ENCODE data around the gene LRRC10. TPM values are rescaled to one million over a fixed set of nuclear protein-coding genes. Genes with fewer than 3 reads are reported as not detected.

LRRC10 gene
- polyA plus RNA-seq, 2 of the 4 experiments (the other 2 are of a cell fraction) = not detected

GRCh38 chr12:69600804-69601203, 9.9 kb downstream of the LRRC10 start:
- Histone ChIP-seq H3K9me3 (no peaks in the 10 kb centered on the region), H3K4me1 (no peaks in the 10 kb centered on the region), H3K4me2 (no peak overlapping the region), H3K4me3 (no peak overlapping the region), H3K27ac (no peak overlapping the region)
- ChIA-PET POLR2A (no interaction called here), CTCF (interaction anchor here (0.8 to 1.8 kb wide), 6 partner anchors 9 to 28 kb away, joined by 3 to 4 read pairs (median 3); partner anchors contain the start of gene LRRC10)
- no peak for DNase-seq (ENCODE audit: low read depth in 1 of 2, low spot score in 1 of 2)
- peak in 1 of 2 experiments; percentile 24; a peak in 3 of 6 replicates for ATAC-seq
- TF ChIP-seq GATA3 (IDR thresholded peaks at IDR 0.05; ENCODE audit: borderline replicate concordance) (no peak), EHMT2 (IDR thresholded peaks at IDR 0.05; ENCODE audit: low read depth) (no peak), MAZ (IDR thresholded peaks at IDR 0.05; ENCODE audit: borderline replicate concordance, low read depth, low read length) (no peak), EHF (CRISPR knock-in tag; IDR thresholded peaks at IDR 0.05) (no peak), TP53 (CRISPR knock-in tag; IDR thresholded peaks at IDR 0.05) (no peak), E2F6 (IDR thresholded peaks at IDR 0.05; ENCODE audit: borderline replicate concordance, low read depth) (no peak), FOXS1 (CRISPR knock-in tag; IDR thresholded peaks at IDR 0.05) (no peak), ZC3H11A (IDR thresholded peaks at IDR 0.05) (no peak)
- FAIRE-seq = no peak

GRCh38 chr12:69598174-69598753, 12.4 kb downstream of the LRRC10 start:
- FAIRE-seq = peak; percentile 89
- no peaks in the 10 kb centered on the region for H3K4me1 ChIP-seq
- POLR2A ChIA-PET = interaction anchor here (1.2 kb wide), 1 partner anchor 13 kb away, joined by 4 read pairs; the partner anchor contains the start of gene CCT2

More at GRCh38 chr12:69598174-69598753, 12.4 kb downstream of the LRRC10 start:
- Histone ChIP-seq H3K4me2 (no peak overlapping the region), H3K27ac (no peak overlapping the region), H3K9me3 (no peaks in the 10 kb centered on the region), H3K4me3 (no peak overlapping the region)
- DNase-seq (ENCODE audit: low read depth in 1 of 2, low spot score in 1 of 2) (no peak), ATAC-seq (0 out of 6 replicates have a peak, but pooled peaks of 1 of the 2 experiments have one; percentile 17)
- no peak for TF ChIP-seq HOXA7 (CRISPR knock-in tag; IDR thresholded peaks at IDR 0.05)
- TF ChIP-seq RNF2 (IDR thresholded peaks at IDR 0.05; ENCODE audit: borderline replicate concordance, low read depth) = no peak
- no peak for TF ChIP-seq BCL3 (IDR thresholded peaks at IDR 0.05)
- TF ChIP-seq KDM5A (IDR thresholded peaks at IDR 0.05) = no peak
- TF ChIP-seq, protein P1, sequence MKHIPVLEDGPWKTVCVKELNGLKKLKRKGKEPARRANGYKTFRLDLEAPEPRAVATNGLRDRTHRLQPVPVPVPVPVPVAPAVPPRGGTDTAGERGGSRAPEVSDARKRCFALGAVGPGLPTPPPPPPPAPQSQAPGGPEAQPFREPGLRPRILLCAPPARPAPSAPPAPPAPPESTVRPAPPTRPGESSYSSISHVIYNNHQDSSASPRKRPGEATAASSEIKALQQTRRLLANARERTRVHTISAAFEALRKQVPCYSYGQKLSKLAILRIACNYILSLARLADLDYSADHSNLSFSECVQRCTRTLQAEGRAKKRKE (CRISPR knock-in tag; IDR thresholded peaks at IDR 0.05; ENCODE audit: low read depth) = no peak
- TF ChIP-seq ZFP36 (IDR thresholded peaks at IDR 0.05; ENCODE audit: borderline replicate concordance, partially characterized antibody) = no peak
- no peak for TF ChIP-seq HES2 (IDR thresholded peaks at IDR 0.05)
- TF ChIP-seq HOXB13 (CRISPR knock-in tag; IDR thresholded peaks at IDR 0.05; ENCODE audit: low read depth) = no peak
- TF ChIP-seq PBX3 (IDR thresholded peaks at IDR 0.05) = no peak
- TF ChIP-seq EP300 (IDR thresholded peaks at IDR 0.05) = no peak
- no peak for TF ChIP-seq HEYL (CRISPR knock-in tag; IDR thresholded peaks at IDR 0.05)
- no peak for TF ChIP-seq RFX5 (IDR thresholded peaks at IDR 0.05)
- no peak for TF ChIP-seq MAFK (IDR thresholded peaks at IDR 0.05; ENCODE audit: partially characterized antibody)
- TF ChIP-seq SREBF2 (IDR thresholded peaks at IDR 0.05) = no peak
- TF ChIP-seq REST (IDR thresholded peaks at IDR 0.05) = no peak
- WGBS (ENCODE audit: missing lambda C conversion rate) = 58% methylated on average over 4 of the region's 4 CpGs
- CTCF ChIA-PET = interaction anchor here (1.1 to 1.8 kb wide), 3 partner anchors 8 to 41 kb away, joined by 3 to 5 read pairs (median 3); partner anchors contain the start of gene CCT2
